Spleen (tissue), 7 donors: Measurements from ENCODE around the gene PODXL2.

Experiments
- POLR2AphosphoS5 ChIP-seq, 3 donors: sonication (generic); formaldehyde crosslinking; IDR thresholded peaks; one replicate each; pipeline ENCODE4 v1.5.1; 2017; ENCODE audit warnings: antibody characterized with exemption in 3 of 3
- TF ChIP-seq, protein P1 (sequence below), 11 experiments: fragments of 200-600 bp in 7 of 11; fragments of 450-650 bp in 4 of 11; sonication (generic) in 4 of 11; IDR thresholded peaks in 8 of 11; conservative IDR thresholded peaks in 3 of 11; 1 replicate in 7 of 11; 2 replicates in 4 of 11; pipeline versions ENCODE4 v1.4.0 to v1.8.0; 2016 to 2021; ENCODE audit warnings: antibody characterized with exemption in 11 of 11, inconsistent platforms in 4 of 11, mild to moderate bottlenecking in 1 of 11
- donor health status: DM: no; HTN: no; CAD: no; lungs with moderate emphysema.
- donor health status: DM: no; HTN: no; CAD: no.
- donor health status: DM: no; HTN: no; CAD: no.

DNA sequence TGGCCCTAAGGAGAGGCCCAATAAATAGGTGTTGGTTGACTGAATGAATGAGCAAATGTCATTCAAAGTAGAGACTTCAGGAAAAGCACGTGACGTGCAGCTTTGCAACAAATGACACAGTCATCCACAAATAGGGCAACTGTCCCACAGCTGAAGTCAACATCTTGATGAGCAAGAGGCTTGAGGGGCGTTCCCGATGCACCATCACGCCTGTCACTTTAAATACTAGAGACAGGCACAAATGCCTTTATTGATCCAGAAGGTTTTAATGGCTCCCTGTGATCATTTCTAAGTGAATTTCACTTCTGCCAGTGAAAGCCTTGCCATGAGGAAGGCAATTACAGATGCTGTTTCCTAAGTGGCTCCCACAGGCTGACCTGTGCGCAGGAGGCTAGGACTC lies 87.4 kb downstream of the PODXL2 start:
- TF ChIP-seq, protein P1, sequence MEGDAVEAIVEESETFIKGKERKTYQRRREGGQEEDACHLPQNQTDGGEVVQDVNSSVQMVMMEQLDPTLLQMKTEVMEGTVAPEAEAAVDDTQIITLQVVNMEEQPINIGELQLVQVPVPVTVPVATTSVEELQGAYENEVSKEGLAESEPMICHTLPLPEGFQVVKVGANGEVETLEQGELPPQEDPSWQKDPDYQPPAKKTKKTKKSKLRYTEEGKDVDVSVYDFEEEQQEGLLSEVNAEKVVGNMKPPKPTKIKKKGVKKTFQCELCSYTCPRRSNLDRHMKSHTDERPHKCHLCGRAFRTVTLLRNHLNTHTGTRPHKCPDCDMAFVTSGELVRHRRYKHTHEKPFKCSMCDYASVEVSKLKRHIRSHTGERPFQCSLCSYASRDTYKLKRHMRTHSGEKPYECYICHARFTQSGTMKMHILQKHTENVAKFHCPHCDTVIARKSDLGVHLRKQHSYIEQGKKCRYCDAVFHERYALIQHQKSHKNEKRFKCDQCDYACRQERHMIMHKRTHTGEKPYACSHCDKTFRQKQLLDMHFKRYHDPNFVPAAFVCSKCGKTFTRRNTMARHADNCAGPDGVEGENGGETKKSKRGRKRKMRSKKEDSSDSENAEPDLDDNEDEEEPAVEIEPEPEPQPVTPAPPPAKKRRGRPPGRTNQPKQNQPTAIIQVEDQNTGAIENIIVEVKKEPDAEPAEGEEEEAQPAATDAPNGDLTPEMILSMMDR (IDR thresholded peaks at IDR 0.05 in 8 of 11, conservative IDR thresholded peaks at IDR 0.05 in 3 of 11): no peak
- no peak for TF ChIP-seq POLR2AphosphoS5 (IDR thresholded peaks at IDR 0.05)
